ENCODE measurements around the gene MRTO4. TPM values are rescaled to one million over a fixed set of nuclear protein-coding genes. Genes with fewer than 3 reads are reported as not detected.
A peak's percentile ranks its signal among the peaks of the same experiment; 100 is the strongest.
"Not testable (repeated sequence)": the region's sequence is repeated elsewhere in the genome, so short reads cannot be mapped to it uniquely, and the experiment has no call there.

MRTO4 gene
- total and polyA plus RNA-seq, 8 donors: 17.6 to 34.6 (median 30.9) TPM

DNA sequence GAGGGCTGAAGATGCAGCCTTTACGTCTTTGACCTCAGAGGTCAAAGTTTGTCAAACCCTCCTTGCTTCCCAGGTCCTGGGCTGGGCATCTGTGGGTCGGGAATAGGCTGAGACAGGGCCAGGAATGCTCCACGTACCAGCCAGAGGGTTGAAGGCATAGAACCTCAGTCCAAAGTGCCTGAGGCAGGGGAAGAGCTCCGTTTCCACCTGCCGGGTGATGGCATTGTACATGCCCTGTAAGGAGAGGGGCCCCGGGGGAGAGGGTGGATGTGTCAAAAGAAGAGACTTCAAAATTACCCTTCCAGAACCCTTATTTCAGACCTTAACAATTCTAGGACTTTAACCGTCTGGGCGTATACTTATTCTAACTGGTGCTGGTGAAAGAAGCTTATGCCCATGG lies 33.3 kb downstream of the MRTO4 start:
- H3K4me3 ChIP-seq: no peak overlapping the region
- TF ChIP-seq CTCF (IDR thresholded peaks at IDR 0.05): no peak
- intact Hi-C loops (cut with DNase I): no loop called here

DNA sequence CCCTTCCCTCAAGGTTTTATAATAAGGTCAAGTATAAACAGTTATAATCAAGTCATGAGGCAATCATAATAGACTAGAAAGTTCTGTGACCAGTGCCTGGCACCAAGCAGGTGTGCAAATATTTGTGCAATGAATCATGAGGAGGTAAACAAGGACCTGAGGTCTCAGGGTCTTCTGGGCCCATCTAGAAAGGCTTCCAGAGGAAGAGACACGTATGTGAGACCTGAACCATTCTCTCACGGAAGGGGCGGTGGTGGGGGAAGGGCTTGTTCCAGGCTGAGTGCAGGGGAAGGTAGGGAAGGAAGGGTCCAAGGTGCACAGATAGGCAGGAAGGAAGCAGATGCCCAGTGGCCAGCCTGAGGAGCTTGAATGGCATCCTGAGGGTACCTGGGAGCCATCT lies 33.8 kb downstream of the MRTO4 start:
- H3K4me3 ChIP-seq; H3K27ac ChIP-seq; ATAC-seq; H3K36me3 ChIP-seq; intact Hi-C loops (cut with DNase I); DNase-seq; H3K9me3 ChIP-seq: not testable (repeated sequence)
- Histone ChIP-seq H3K27me3 (peaks cover 0 to 17% of the 10 kb centered on the region in 2 donors), H3K4me1 (peaks cover 0 to 11% of the 10 kb centered on the region in 2 donors)

More for the DNA sequence above, 33.3 kb downstream of the MRTO4 start:
- no peak overlapping the region for H3K27ac ChIP-seq
- H3K9me3 ChIP-seq: no peaks in the 10 kb centered on the region
- DNase-seq (no peak), ATAC-seq (no peak)
- H3K4me1 ChIP-seq: peaks cover 0 to 11% of the 10 kb centered on the region in 2 donors
- peaks cover 0 to 17% of the 10 kb centered on the region in 2 donors for H3K27me3 ChIP-seq
- H3K36me3 ChIP-seq: no peaks in the 10 kb centered on the region

GRCh38 chr1:19285807-19286206 lies 34.2 kb downstream of the MRTO4 start:
- peaks cover 0 to 11% of the 10 kb centered on the region in 2 donors for H3K4me1 ChIP-seq
- H3K36me3 ChIP-seq; H3K27ac ChIP-seq; ATAC-seq; intact Hi-C loops (cut with DNase I); DNase-seq; H3K4me3 ChIP-seq; H3K9me3 ChIP-seq: not testable (repeated sequence)
- peaks cover 0 to 17% of the 10 kb centered on the region in 2 donors for H3K27me3 ChIP-seq

GRCh38 chr1:19287436-19288185 lies 36.0 kb downstream of the MRTO4 start:
- no peak for TF ChIP-seq CTCF (IDR thresholded peaks at IDR 0.05)
- ATAC-seq: no peak
- no peak overlapping the region for H3K27ac ChIP-seq
- no peaks in the 10 kb centered on the region for H3K36me3 ChIP-seq
- H3K4me1 ChIP-seq: peaks cover 0 to 11% of the 10 kb centered on the region in 2 donors
- peaks cover 0 to 17% of the 10 kb centered on the region in 2 donors for H3K27me3 ChIP-seq
- no peak for DNase-seq
- peaks cover 0 to 2% of the 10 kb centered on the region in 2 donors for H3K9me3 ChIP-seq
- intact Hi-C loops (cut with DNase I): no loop called here
- H3K4me3 ChIP-seq: no peak overlapping the region

- H3K27me3 ChIP-seq: peaks cover 0 to 17% of the 10 kb centered on the region in 2 donors
- DNase-seq (peak in 3 of 4 donors; percentile 36 to 91 (median 65)), ATAC-seq (peak; percentile 98)
- H3K27ac ChIP-seq; H3K9me3 ChIP-seq; H3K36me3 ChIP-seq; intact Hi-C loops (cut with DNase I): not testable (repeated sequence)
- H3K4me3 ChIP-seq: peak within 1 kb of the TSS; percentile 29 to 34
- H3K4me1 ChIP-seq: peaks cover 0 to 11% of the 10 kb centered on the region in 2 donors
Measured at GRCh38 chr1:19288324-19289241, 37.0 kb downstream of the MRTO4 start, which contains the start of gene AKR7A3. Gene AKR7A3, minus strand, starts transcription at chr1:19288770. Its CDS starts 61 bp downstream, at chr1:19288709.

GRCh38 chr1:19289244-19289643 lies 37.6 kb downstream of the MRTO4 start:
- Histone ChIP-seq H3K27me3 (peaks cover 0 to 17% of the 10 kb centered on the region in 2 donors), H3K4me3 (peak overlapping the region; percentile 29 to 34), H3K9me3 (peaks cover 0 to 12% of the 10 kb centered on the region in 2 donors), H3K36me3 (no peaks in the 10 kb centered on the region), H3K4me1 (peaks cover 0 to 11% of the 10 kb centered on the region in 2 donors), H3K27ac (no peak overlapping the region)
- intact Hi-C loops (cut with DNase I): no loop called here
- ATAC-seq (peak; percentile 4), DNase-seq (no peak)
- TF ChIP-seq CTCF (IDR thresholded peaks at IDR 0.05): no peak

All from left lung (tissue), 10 donors.